Stimulated activated CD8-positive, alpha-beta memory T cell treated with anti-CD3 and anti-CD28 coated beads, Interleukin-7, amount 100 ng/mL, for 1 hour (primary cell): Measurements from ENCODE around the gene CD300LF.

Experiments
- DNase-seq, 2 donors: peaks; one replicate each; pipeline ENCODE4 v3.0.0-alpha.2; 2020; ENCODE audit warnings: low read depth in 2 of 2

CD300LF gene

GRCh38 chr17:74686761-74687160 lies 26.0 kb downstream of the CD300LF start:
- no peak for DNase-seq

- no peak for DNase-seq
Measured at GRCh38 chr17:74682471-74683190, 30.1 kb downstream of the CD300LF start.

GRCh38 chr17:74682028-74682427 lies 30.7 kb downstream of the CD300LF start:
- no peak for DNase-seq

- no peak for DNase-seq
Measured at GRCh38 chr17:74680941-74681340, 31.8 kb downstream of the CD300LF start.

- no peak for DNase-seq
Measured at GRCh38 chr17:74680213-74680612, 32.5 kb downstream of the CD300LF start.

- DNase-seq = no peak
Measured at GRCh38 chr17:74679374-74679773, 33.3 kb downstream of the CD300LF start.

GRCh38 chr17:74678541-74678940 lies 34.2 kb downstream of the CD300LF start:
- no peak for DNase-seq

- no peak for DNase-seq
Measured at GRCh38 chr17:74677558-74678466, 34.9 kb downstream of the CD300LF start.

- DNase-seq = peak; percentile 41 to 45
Measured at GRCh38 chr17:74671031-74671771, 41.5 kb downstream of the CD300LF start.

GRCh38 chr17:74670329-74670728 lies 42.4 kb downstream of the CD300LF start:
- no peak for DNase-seq

- no peak for DNase-seq
Measured at GRCh38 chr17:74663561-74663960, 49.2 kb downstream of the CD300LF start.

- no peak for DNase-seq
Measured at GRCh38 chr17:74659889-74660288, 52.8 kb downstream of the CD300LF start.

- DNase-seq = no peak
Measured at GRCh38 chr17:74658620-74659019, 54.1 kb downstream of the CD300LF start.

- no peak for DNase-seq
Measured at GRCh38 chr17:74654742-74655141, 58.0 kb downstream of the CD300LF start.

- DNase-seq = no peak
Measured at GRCh38 chr17:74652020-74652419, 60.7 kb downstream of the CD300LF start.

- no peak for DNase-seq
Measured at GRCh38 chr17:74649909-74650308, 62.8 kb downstream of the CD300LF start.

- no peak for DNase-seq
Measured at GRCh38 chr17:74647871-74648672, 64.7 kb downstream of the CD300LF start.

- DNase-seq = no peak
Measured at GRCh38 chr17:74646231-74646630, 66.5 kb downstream of the CD300LF start.

- no peak for DNase-seq
Measured at GRCh38 chr17:74645010-74645409, 67.7 kb downstream of the CD300LF start.

- no peak for DNase-seq
Measured at GRCh38 chr17:74644419-74644818, 68.3 kb downstream of the CD300LF start.
